GM19023 (cell line): Measurements from ENCODE around the gene KLHL40.

ENCODE experiments used
- ATAC-seq: cut with Tn5 transposase; IDR thresholded peaks from one replicate; pipeline ENCODE4 v1.9.1; 2021; ENCODE audit warnings: mild to moderate bottlenecking, moderate library complexity; ENCODE audit not compliant: unreplicated experiment

The KLHL40 gene

GRCh38 chr3:42685363-42685881 lies at the start of gene KLHL40:
TSS of gene KLHL40 (plus strand) at chr3:42685537. CDS start at chr3:42685619, 82 bp downstream.
- ATAC-seq: no peak

GRCh38 chr3:42637001-42637400 lies 48.3 kb upstream of the KLHL40 start:
- ATAC-seq: no peak

- no peak for ATAC-seq
Observed at GRCh38 chr3:42638339-42638842, 46.9 kb upstream of the KLHL40 start.

- ATAC-seq: no peak
Observed at GRCh38 chr3:42639192-42639591, 46.1 kb upstream of the KLHL40 start.

GRCh38 chr3:42640129-42640528 lies 45.2 kb upstream of the KLHL40 start:
- ATAC-seq: no peak

GRCh38 chr3:42640771-42641370 lies 44.5 kb upstream of the KLHL40 start:
- no peak for ATAC-seq

- ATAC-seq: no peak
Observed at GRCh38 chr3:42647821-42648459, 37.4 kb upstream of the KLHL40 start.

- ATAC-seq: no peak
Observed at GRCh38 chr3:42649006-42649405, 36.3 kb upstream of the KLHL40 start.

GRCh38 chr3:42649783-42650182 lies 35.6 kb upstream of the KLHL40 start:
- no peak for ATAC-seq

GRCh38 chr3:42651248-42652091 lies 33.9 kb upstream of the KLHL40 start:
- ATAC-seq: no peak

- ATAC-seq: peak; percentile 27
Observed at GRCh38 chr3:42652251-42652610, 33.1 kb upstream of the KLHL40 start.

GRCh38 chr3:42652611-42653302 lies 32.6 kb upstream of the KLHL40 start:
- ATAC-seq: peak; percentile 49

GRCh38 chr3:42653303-42653559 lies 32.1 kb upstream of the KLHL40 start:
- no peak for ATAC-seq

- no peak for ATAC-seq
Observed at GRCh38 chr3:42653560-42654330, 31.6 kb upstream of the KLHL40 start, which contains the start of gene ZBTB47. TSS of gene ZBTB47 (plus strand) at chr3:42653697. CDS start at chr3:42658356, 4,659 bp downstream.

- ATAC-seq: no peak
Observed at GRCh38 chr3:42654331-42655201, 30.8 kb upstream of the KLHL40 start.

- ATAC-seq: no peak
Observed at GRCh38 chr3:42655331-42655888, 29.9 kb upstream of the KLHL40 start.

GRCh38 chr3:42655980-42656679 lies 29.2 kb upstream of the KLHL40 start:
- ATAC-seq: no peak
